Measurements from ENCODE around the gene COPZ2.

DNA sequence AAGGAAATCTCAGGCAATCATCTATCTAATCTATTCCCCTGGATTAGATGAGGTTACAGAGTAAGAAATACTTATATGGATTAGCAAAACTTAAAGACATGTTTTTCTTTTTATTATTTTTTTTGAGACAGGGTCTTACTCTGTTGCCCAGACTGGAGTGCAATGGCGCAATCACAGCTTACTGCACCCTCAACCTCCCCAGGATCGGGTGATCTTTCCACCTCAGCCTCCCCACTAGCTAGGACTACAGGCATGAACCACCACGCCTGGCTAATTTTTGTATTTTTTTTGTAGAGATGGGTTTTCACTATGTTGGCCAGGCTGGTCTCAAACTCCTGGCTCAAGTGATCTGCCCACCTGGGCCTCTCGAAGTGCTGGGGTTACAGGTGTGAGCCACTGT lies 7.3 kb upstream of the COPZ2 start:
- no peak for TF ChIP-seq REST (IDR thresholded peaks at IDR 0.05; ENCODE audit: low read depth)
- TF ChIP-seq, protein P1, sequence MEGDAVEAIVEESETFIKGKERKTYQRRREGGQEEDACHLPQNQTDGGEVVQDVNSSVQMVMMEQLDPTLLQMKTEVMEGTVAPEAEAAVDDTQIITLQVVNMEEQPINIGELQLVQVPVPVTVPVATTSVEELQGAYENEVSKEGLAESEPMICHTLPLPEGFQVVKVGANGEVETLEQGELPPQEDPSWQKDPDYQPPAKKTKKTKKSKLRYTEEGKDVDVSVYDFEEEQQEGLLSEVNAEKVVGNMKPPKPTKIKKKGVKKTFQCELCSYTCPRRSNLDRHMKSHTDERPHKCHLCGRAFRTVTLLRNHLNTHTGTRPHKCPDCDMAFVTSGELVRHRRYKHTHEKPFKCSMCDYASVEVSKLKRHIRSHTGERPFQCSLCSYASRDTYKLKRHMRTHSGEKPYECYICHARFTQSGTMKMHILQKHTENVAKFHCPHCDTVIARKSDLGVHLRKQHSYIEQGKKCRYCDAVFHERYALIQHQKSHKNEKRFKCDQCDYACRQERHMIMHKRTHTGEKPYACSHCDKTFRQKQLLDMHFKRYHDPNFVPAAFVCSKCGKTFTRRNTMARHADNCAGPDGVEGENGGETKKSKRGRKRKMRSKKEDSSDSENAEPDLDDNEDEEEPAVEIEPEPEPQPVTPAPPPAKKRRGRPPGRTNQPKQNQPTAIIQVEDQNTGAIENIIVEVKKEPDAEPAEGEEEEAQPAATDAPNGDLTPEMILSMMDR (IDR thresholded peaks at IDR 0.05 in 2 of 3, conservative IDR thresholded peaks at IDR 0.05 in 1 of 3; ENCODE audit: borderline replicate concordance in 1 of 3, insufficient read depth in 1 of 3, low read depth in 2 of 3, low read length in 2 of 3) = no peak
- TF ChIP-seq POLR2A (IDR thresholded peaks at IDR 0.05; ENCODE audit: borderline replicate concordance, extremely low read depth, insufficient read depth, insufficient read length) = no peak
- TF ChIP-seq TCF7L2 (IDR thresholded peaks at IDR 0.05; ENCODE audit: borderline replicate concordance, extremely low read depth, insufficient read depth, insufficient read length) = no peak
- no peak for TF ChIP-seq EGR1 (IDR thresholded peaks at IDR 0.05; ENCODE audit: low read depth)

All from HCT116 (cell line).